ENCODE data around the gene MB21D2.
A peak's percentile ranks its signal among the peaks of the same experiment; 100 is the strongest.

MB21D2 gene

GRCh38 chr3:192802957-192803899 lies 114.4 kb downstream of the MB21D2 start:
- DNase-seq (ENCODE audit: low read depth in 1 of 2, low spot score in 1 of 2), result peak in 1 of 2 experiments; percentile 5
- H3K27me3 ChIP-seq (ENCODE audit: insufficient read depth, poor library complexity, severe bottlenecking), result no peaks in the 10 kb centered on the region
- H3K27ac ChIP-seq (replicated peaks), result no peak overlapping the region
- H3K4me3 ChIP-seq (replicated peaks; ENCODE audit: insufficient read depth, low read length), result no peak overlapping the region
- TF ChIP-seq, protein P1, sequence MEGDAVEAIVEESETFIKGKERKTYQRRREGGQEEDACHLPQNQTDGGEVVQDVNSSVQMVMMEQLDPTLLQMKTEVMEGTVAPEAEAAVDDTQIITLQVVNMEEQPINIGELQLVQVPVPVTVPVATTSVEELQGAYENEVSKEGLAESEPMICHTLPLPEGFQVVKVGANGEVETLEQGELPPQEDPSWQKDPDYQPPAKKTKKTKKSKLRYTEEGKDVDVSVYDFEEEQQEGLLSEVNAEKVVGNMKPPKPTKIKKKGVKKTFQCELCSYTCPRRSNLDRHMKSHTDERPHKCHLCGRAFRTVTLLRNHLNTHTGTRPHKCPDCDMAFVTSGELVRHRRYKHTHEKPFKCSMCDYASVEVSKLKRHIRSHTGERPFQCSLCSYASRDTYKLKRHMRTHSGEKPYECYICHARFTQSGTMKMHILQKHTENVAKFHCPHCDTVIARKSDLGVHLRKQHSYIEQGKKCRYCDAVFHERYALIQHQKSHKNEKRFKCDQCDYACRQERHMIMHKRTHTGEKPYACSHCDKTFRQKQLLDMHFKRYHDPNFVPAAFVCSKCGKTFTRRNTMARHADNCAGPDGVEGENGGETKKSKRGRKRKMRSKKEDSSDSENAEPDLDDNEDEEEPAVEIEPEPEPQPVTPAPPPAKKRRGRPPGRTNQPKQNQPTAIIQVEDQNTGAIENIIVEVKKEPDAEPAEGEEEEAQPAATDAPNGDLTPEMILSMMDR (IDR thresholded peaks at IDR 0.05; ENCODE audit: insufficient read depth, low read length), result peak; percentile 20
- TF ChIP-seq GABPA (IDR thresholded peaks at IDR 0.05; ENCODE audit: low read depth), result no peak

DNA sequence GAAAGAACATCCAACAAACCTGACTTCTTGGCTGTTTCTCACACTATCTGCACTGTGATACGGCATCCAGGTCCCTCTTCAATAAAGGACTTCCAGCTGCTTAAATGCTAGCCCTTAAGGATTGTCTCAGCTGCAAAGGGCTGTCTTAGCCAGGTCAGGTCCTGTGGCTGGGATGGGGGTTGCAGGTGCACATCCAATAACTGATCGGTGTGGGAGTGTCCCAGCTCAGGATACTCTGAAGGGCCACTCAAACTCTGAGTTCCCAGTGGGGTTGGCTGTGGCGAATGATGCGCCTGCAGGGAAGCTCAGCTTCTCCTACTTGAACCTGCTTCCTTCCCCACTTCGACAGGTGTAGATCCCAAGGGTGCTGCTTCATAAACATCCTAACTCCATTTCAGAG lies 115.7 kb downstream of the MB21D2 start:
- no peaks in the 10 kb centered on the region for H3K27me3 ChIP-seq (ENCODE audit: insufficient read depth, poor library complexity, severe bottlenecking)
- no peak for TF ChIP-seq SPI1 (IDR thresholded peaks at IDR 0.05; ENCODE audit: borderline replicate concordance, low read depth)
- no peak for TF ChIP-seq GABPA (IDR thresholded peaks at IDR 0.05; ENCODE audit: low read depth)
- TF ChIP-seq, protein P2, sequence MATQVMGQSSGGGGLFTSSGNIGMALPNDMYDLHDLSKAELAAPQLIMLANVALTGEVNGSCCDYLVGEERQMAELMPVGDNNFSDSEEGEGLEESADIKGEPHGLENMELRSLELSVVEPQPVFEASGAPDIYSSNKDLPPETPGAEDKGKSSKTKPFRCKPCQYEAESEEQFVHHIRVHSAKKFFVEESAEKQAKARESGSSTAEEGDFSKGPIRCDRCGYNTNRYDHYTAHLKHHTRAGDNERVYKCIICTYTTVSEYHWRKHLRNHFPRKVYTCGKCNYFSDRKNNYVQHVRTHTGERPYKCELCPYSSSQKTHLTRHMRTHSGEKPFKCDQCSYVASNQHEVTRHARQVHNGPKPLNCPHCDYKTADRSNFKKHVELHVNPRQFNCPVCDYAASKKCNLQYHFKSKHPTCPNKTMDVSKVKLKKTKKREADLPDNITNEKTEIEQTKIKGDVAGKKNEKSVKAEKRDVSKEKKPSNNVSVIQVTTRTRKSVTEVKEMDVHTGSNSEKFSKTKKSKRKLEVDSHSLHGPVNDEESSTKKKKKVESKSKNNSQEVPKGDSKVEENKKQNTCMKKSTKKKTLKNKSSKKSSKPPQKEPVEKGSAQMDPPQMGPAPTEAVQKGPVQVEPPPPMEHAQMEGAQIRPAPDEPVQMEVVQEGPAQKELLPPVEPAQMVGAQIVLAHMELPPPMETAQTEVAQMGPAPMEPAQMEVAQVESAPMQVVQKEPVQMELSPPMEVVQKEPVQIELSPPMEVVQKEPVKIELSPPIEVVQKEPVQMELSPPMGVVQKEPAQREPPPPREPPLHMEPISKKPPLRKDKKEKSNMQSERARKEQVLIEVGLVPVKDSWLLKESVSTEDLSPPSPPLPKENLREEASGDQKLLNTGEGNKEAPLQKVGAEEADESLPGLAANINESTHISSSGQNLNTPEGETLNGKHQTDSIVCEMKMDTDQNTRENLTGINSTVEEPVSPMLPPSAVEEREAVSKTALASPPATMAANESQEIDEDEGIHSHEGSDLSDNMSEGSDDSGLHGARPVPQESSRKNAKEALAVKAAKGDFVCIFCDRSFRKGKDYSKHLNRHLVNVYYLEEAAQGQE (IDR thresholded peaks at IDR 0.05; ENCODE audit: insufficient replicate concordance, low read depth), result no peak
- TF ChIP-seq, protein P1 (IDR thresholded peaks at IDR 0.05; ENCODE audit: insufficient read depth, low read length), result no peak
- no peak for TF ChIP-seq POLR2AphosphoS5 (IDR thresholded peaks at IDR 0.05; ENCODE audit: low read depth)
- no peak overlapping the region for H3K27ac ChIP-seq (replicated peaks)
- H3K4me3 ChIP-seq (replicated peaks; ENCODE audit: insufficient read depth, low read length), result no peak overlapping the region
- no peak for DNase-seq (ENCODE audit: low read depth in 1 of 2, low spot score in 1 of 2)

DNA sequence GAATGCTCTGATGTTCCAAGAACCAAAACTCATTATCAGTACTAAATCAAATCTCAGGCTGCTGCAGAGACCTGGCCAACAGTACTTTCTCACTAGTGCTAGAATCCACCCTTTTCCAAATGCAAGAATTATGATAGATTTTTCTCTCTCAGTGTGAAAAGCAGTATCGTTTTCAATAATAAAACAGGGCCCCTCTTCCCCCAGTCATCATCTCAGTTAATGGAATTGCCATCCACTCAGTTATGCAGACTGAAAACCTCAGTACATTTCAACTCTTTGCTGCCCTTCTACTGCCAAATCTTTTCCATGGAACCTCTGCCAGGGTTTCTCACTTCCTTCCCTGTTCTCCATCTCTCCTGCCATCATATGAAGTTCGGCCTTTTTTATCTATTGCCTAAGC lies 117.9 kb downstream of the MB21D2 start:
- H3K4me3 ChIP-seq (replicated peaks; ENCODE audit: insufficient read depth, low read length), result no peak overlapping the region
- TF ChIP-seq POLR2AphosphoS5 (IDR thresholded peaks at IDR 0.05; ENCODE audit: low read depth), result no peak
- TF ChIP-seq, protein P2 (IDR thresholded peaks at IDR 0.05; ENCODE audit: insufficient replicate concordance, low read depth), result no peak
- no peak for TF ChIP-seq GABPA (IDR thresholded peaks at IDR 0.05; ENCODE audit: low read depth)
- TF ChIP-seq, protein P1 (IDR thresholded peaks at IDR 0.05; ENCODE audit: insufficient read depth, low read length), result no peak
- TF ChIP-seq SPI1 (IDR thresholded peaks at IDR 0.05; ENCODE audit: borderline replicate concordance, low read depth), result no peak
- H3K27ac ChIP-seq (replicated peaks), result no peak overlapping the region
- no peaks in the 10 kb centered on the region for H3K27me3 ChIP-seq (ENCODE audit: insufficient read depth, poor library complexity, severe bottlenecking)
- no peak for DNase-seq (ENCODE audit: low read depth in 1 of 2, low spot score in 1 of 2)
